K562 (cell line): ENCODE measurements around the gene AFF1. TPM values are rescaled to one million over a fixed set of nuclear protein-coding genes. Genes with fewer than 3 reads are reported as not detected.

Source experiments
- ASH1L ChIP-seq: fragments of 450-650 bp; IDR thresholded peaks from 2 replicates; pipeline ENCODE4 v1.6.1; 2018; ENCODE audit warnings: borderline replicate concordance, mild to moderate bottlenecking, low read depth; ENCODE audit not compliant: partially characterized antibody
- CBFA2T2 ChIP-seq: fragments of 450-650 bp; conservative IDR thresholded peaks from 2 replicates; pipeline ENCODE4 v1.6.1; 2017; ENCODE audit warnings: mild to moderate bottlenecking
- CBFA2T3 ChIP-seq: fragments of 450-650 bp; IDR thresholded peaks from 2 replicates; pipeline ENCODE4 v1.6.1; 2017
- CREM ChIP-seq: IDR thresholded peaks from 2 replicates; pipeline ENCODE4 v1.6.1; 2014; ENCODE audit warnings: antibody characterized with exemption, low read depth
- EGR1 ChIP-seq: fragments of 450-650 bp; conservative IDR thresholded peaks from 2 replicates; pipeline ENCODE4 v1.6.1; 2017; ENCODE audit warnings: mild to moderate bottlenecking
- ELF4 ChIP-seq: fragments of 450-650 bp; formaldehyde crosslinking; IDR thresholded peaks from 2 replicates; pipeline ENCODE4 v1.4.0; 2022; ENCODE audit warnings: missing genetic modification characterization
- FOXK1 ChIP-seq: sonication (generic); formaldehyde crosslinking; IDR thresholded peaks from 2 replicates; pipeline ENCODE4 v1.8.0; 2022; ENCODE audit warnings: missing genetic modification reagents, mild to moderate bottlenecking, borderline replicate concordance
- FOXM1 ChIP-seq, 2 experiments: fragments of 450-650 bp in 1 of 2; sonication (generic) in 1 of 2; formaldehyde crosslinking in 1 of 2; IDR thresholded peaks; 2 replicates each; pipeline versions ENCODE4 v1.6.1 to v1.9.0; 2017 to 2022; ENCODE audit warnings: low read depth in 2 of 2, mild to moderate bottlenecking in 2 of 2, missing genetic modification reagents in 1 of 2, moderate library complexity in 1 of 2
- GATAD2B ChIP-seq: fragments of 450-650 bp; IDR thresholded peaks from 2 replicates; pipeline ENCODE4 v1.6.1; 2017; ENCODE audit warnings: mild to moderate bottlenecking, borderline replicate concordance
- MIER1 ChIP-seq: fragments of 450-650 bp; IDR thresholded peaks from 2 replicates; pipeline ENCODE4 v1.6.1; 2016; ENCODE audit warnings: antibody characterized with exemption, mild to moderate bottlenecking, low read depth
- PHTF2 ChIP-seq: fragments of 250-450 bp; sonication (Bioruptor Pico); IDR thresholded peaks from 2 replicates; pipeline ENCODE4 v1.5.0; 2021; ENCODE audit warnings: mild to moderate bottlenecking
- POLR3A ChIP-seq: IDR thresholded peaks from 2 replicates; pipeline ENCODE4 v1.6.1; 2011; ENCODE audit warnings: borderline replicate concordance, mild to moderate bottlenecking, moderate library complexity; ENCODE audit not compliant: insufficient read length, insufficient read depth; ENCODE audit errors: extremely low read depth
- SIN3A ChIP-seq, 2 experiments: fragments of 150-350 bp in 1 of 2; IDR thresholded peaks; 2 replicates each; pipeline ENCODE4 v1.6.1; 2011 to 2016; ENCODE audit warnings: borderline replicate concordance in 2 of 2, low read depth in 2 of 2, low read length in 2 of 2, mild to moderate bottlenecking in 2 of 2, moderate library complexity in 2 of 2; ENCODE audit not compliant: control insufficient read depth in 1 of 2
- SMARCA5 ChIP-seq: fragments of 450-650 bp; IDR thresholded peaks from 2 replicates; pipeline ENCODE4 v1.6.1; 2016
- THRAP3 ChIP-seq: fragments of 450-650 bp; IDR thresholded peaks from 2 replicates; pipeline ENCODE4 v1.6.1; 2016; ENCODE audit warnings: mild to moderate bottlenecking, inconsistent platforms, borderline replicate concordance
- ZNF232 ChIP-seq: sonication (generic); formaldehyde crosslinking; IDR thresholded peaks from 2 replicates; pipeline ENCODE4 v1.8.0; 2022; ENCODE audit warnings: mild to moderate bottlenecking, missing genetic modification reagents
- ZNF324 ChIP-seq: fragments of 250-450 bp; sonication (Bioruptor Pico); IDR thresholded peaks from 2 replicates; pipeline ENCODE4 v1.4.0; 2020; ENCODE audit warnings: mild to moderate bottlenecking
- ZNF57 ChIP-seq: fragments of 450-650 bp; formaldehyde crosslinking; IDR thresholded peaks from 2 replicates; pipeline ENCODE4 v1.4.0; 2020; ENCODE audit warnings: mild to moderate bottlenecking, moderate library complexity
- ZNF699 ChIP-seq: fragments of 250-450 bp; sonication (Bioruptor Pico); IDR thresholded peaks from 2 replicates; pipeline ENCODE4 v1.8.0; 2021; ENCODE audit warnings: mild to moderate bottlenecking, moderate library complexity; ENCODE audit not compliant: insufficient replicate concordance
- ZNF764 ChIP-seq: fragments of 250-450 bp; sonication (Bioruptor Pico); IDR thresholded peaks from 2 replicates; pipeline ENCODE4 v1.4.0; 2020; ENCODE audit warnings: low read depth, mild to moderate bottlenecking, moderate library complexity
- polyA plus RNA-seq, 8 experiments: library from polyadenylated mRNA; depleted of rRNA in 4 of 8; stranded (reverse) in 5 of 8; unstranded in 3 of 8; fragments of >200 nt; fragmentation: Nextera tagmentation in 2 of 8; fragmentation: Illumina TruSeq in 1 of 8; extraction: Ambion mirVana in 2 of 8; extraction: Trizol in 1 of 8; gene quantifications; 2 replicates each; pipeline versions ENCODE4 v1.2.1 to v1.2.3, GENCODE V29; 2011 to 2014; ENCODE audit warnings: inconsistent platforms in 1 of 8, missing spikeins in 1 of 8
- total RNA-seq, 7 experiments: library from RNA; depleted of rRNA in 6 of 7; stranded (reverse); fragments of >200 nt in 6 of 7; fragmentation: Illumina TruSeq in 2 of 7; extraction: Trizol in 2 of 7; gene quantifications; 2 replicates each; pipeline versions ENCODE4 v1.2.1 to v1.2.3, GENCODE V29; 2011 to 2021; ENCODE audit warnings: low replicate concordance in 1 of 7
- TF ChIP-seq, protein P1 (sequence below): fragments of 250-450 bp; sonication (Bioruptor Pico); IDR thresholded peaks from 2 replicates; pipeline ENCODE4 v1.8.0; 2022; ENCODE audit warnings: inconsistent platforms
- TF ChIP-seq, protein P2 (sequence below): fragments of 450-650 bp; conservative IDR thresholded peaks from 2 replicates; pipeline ENCODE4 v1.6.1; 2016; ENCODE audit warnings: missing genetic modification characterization, low read depth, mild to moderate bottlenecking, control low read depth, missing compliant biosample characterization
- TF ChIP-seq, protein P3 (sequence below): sonication (generic); formaldehyde crosslinking; IDR thresholded peaks from 2 replicates; pipeline ENCODE4 v1.8.0; 2022; ENCODE audit warnings: mild to moderate bottlenecking, missing genetic modification reagents

AFF1 gene
- total and polyA plus RNA-seq, 9 of the 15 experiments (the other 6 are each of a cell fraction or from before 2014, with no cell fraction given), result 4.1 to 47.5 (median 17.2) TPM

DNA sequence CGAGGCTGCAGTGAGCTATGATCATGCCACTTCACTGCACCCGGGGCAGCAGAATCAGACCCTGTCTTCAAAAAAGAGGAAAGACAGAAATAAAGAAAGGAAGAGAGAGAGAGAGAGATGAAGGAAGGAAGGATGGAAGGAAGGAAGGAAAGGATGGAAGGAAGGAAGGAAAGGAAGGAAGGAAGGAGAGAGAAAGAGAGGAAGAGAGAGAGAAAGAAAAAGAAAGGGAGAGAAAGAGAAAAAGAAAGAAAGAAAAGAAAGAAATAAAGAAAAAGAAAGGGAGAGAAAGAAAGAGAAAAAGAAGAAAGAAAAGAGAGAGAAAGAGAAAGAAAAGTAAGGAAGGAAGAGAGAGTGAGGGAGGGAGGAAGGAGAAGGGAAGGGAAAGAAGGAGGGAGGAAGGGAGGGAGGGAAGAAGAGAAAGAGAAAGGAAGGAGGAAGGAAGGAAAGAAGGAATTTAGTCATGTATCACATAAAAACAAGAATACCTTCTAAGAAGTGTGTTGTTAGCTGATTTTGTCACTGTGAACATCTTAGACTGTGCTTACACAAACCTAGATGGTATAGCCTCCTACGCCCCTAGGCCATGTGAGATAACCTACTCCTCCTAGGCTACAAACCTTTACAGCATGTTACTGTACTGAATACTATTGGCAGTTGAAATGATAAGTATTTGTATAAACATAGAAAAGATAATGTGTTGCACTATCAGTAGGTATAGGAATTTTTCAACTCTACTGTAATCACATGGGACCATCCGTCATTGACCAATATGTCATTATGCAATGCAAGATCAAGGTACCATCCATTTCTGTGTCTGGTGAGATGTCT lies 17.4 kb upstream of the AFF1 start (continued):
- TF ChIP-seq, protein P1, sequence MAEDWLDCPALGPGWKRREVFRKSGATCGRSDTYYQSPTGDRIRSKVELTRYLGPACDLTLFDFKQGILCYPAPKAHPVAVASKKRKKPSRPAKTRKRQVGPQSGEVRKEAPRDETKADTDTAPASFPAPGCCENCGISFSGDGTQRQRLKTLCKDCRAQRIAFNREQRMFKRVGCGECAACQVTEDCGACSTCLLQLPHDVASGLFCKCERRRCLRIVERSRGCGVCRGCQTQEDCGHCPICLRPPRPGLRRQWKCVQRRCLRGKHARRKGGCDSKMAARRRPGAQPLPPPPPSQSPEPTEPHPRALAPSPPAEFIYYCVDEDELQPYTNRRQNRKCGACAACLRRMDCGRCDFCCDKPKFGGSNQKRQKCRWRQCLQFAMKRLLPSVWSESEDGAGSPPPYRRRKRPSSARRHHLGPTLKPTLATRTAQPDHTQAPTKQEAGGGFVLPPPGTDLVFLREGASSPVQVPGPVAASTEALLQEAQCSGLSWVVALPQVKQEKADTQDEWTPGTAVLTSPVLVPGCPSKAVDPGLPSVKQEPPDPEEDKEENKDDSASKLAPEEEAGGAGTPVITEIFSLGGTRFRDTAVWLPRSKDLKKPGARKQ (CRISPR knock-in tag), result no peak
- no peak for TF ChIP-seq FOXK1 (CRISPR knock-in tag)
- 0 out of 2 replicates have a peak, but pooled peaks have one; percentile 42 for TF ChIP-seq MIER1
- no peak for TF ChIP-seq CREM
- TF ChIP-seq ZNF232 (CRISPR knock-in tag), result no peak
- TF ChIP-seq ELF4 (CRISPR knock-in tag), result 0 out of 2 replicates have a peak, but pooled peaks have one; percentile 39
- TF ChIP-seq, protein P2, sequence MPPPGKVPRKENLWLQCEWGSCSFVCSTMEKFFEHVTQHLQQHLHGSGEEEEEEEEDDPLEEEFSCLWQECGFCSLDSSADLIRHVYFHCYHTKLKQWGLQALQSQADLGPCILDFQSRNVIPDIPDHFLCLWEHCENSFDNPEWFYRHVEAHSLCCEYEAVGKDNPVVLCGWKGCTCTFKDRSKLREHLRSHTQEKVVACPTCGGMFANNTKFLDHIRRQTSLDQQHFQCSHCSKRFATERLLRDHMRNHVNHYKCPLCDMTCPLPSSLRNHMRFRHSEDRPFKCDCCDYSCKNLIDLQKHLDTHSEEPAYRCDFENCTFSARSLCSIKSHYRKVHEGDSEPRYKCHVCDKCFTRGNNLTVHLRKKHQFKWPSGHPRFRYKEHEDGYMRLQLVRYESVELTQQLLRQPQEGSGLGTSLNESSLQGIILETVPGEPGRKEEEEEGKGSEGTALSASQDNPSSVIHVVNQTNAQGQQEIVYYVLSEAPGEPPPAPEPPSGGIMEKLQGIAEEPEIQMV (tag), result peak; percentile 54
- peak; percentile 52 for TF ChIP-seq CBFA2T2
- no peak for TF ChIP-seq ZNF57
- TF ChIP-seq CBFA2T3, result peak; percentile 71
- 0 out of 2 replicates have a peak, but pooled peaks have one; percentile 76 for TF ChIP-seq THRAP3
- TF ChIP-seq ZNF764 (CRISPR knock-in tag), result no peak
- no peak for TF ChIP-seq SIN3A (IDR thresholded peaks at IDR 0.05; ENCODE audit: borderline replicate concordance in 2 of 2, control insufficient read depth in 1 of 2, low read depth in 2 of 2, low read length in 2 of 2)
- TF ChIP-seq ASH1L, result no peak
- no peak for TF ChIP-seq PHTF2 (CRISPR knock-in tag)
- 0 out of 2 replicates have a peak, but pooled peaks have one; percentile 10 for TF ChIP-seq EGR1
- no peak for TF ChIP-seq ZNF324 (CRISPR knock-in tag)
- TF ChIP-seq, protein P3, sequence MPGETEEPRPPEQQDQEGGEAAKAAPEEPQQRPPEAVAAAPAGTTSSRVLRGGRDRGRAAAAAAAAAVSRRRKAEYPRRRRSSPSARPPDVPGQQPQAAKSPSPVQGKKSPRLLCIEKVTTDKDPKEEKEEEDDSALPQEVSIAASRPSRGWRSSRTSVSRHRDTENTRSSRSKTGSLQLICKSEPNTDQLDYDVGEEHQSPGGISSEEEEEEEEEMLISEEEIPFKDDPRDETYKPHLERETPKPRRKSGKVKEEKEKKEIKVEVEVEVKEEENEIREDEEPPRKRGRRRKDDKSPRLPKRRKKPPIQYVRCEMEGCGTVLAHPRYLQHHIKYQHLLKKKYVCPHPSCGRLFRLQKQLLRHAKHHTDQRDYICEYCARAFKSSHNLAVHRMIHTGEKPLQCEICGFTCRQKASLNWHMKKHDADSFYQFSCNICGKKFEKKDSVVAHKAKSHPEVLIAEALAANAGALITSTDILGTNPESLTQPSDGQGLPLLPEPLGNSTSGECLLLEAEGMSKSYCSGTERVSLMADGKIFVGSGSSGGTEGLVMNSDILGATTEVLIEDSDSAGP, result no peak
- no peak for TF ChIP-seq POLR3A
- peak; percentile 20; the same call in 1 of the 2 replicates for TF ChIP-seq GATAD2B
- no peak for TF ChIP-seq SMARCA5
- no peak for TF ChIP-seq FOXM1 (IDR thresholded peaks at IDR 0.05; ENCODE audit: low read depth)
- no peak for TF ChIP-seq FOXM1 (CRISPR knock-in tag; IDR thresholded peaks at IDR 0.05; ENCODE audit: low read depth)
- no peak for TF ChIP-seq ZNF699 (CRISPR knock-in tag)
